ENCODE results near the gene DENND1B. TPM values are rescaled to one million over a fixed set of nuclear protein-coding genes. Genes with fewer than 3 reads are reported as not detected.

DENND1B gene
- total RNA-seq, 2 experiments from 2014 or later = 25.5 to 25.9 TPM

GRCh38 chr1:197463142-197463541 is 312.1 kb downstream of the DENND1B start:
- Mint-ChIP-seq H3K4me1 (no peaks in the 10 kb centered on the region), H3K36me3 (no peaks in the 10 kb centered on the region), H3K4me3 (no peak overlapping the region), H3K27ac (no peak overlapping the region), H3K9me3 (no peaks in the 10 kb centered on the region), H3K27me3 (peaks cover 8% of the 10 kb centered on the region)
- DNase-seq (no peak), ATAC-seq (ENCODE audit: low read depth) (no peak)
- POLR2A ChIA-PET = no interaction called here

DNA sequence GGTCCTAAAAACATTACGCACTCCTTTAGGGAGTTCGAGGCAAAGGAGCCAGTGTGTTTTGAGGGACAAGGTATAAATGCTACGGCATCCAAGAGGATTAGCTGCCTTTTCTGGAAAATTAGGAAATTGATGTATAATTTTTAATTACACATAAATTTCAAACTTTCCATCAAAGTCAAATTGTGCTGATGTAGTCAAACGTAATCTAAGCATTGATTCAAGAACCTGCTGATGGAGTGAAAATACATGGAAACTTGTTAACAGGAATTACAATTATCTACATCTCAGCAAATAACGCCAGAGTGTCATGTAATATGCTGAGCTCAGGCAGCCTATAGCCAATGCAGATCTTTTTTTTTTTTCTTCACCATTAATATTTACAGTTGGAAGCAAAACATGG is 312.7 kb downstream of the DENND1B start:
- Mint-ChIP-seq H3K9me3 (no peaks in the 10 kb centered on the region), H3K36me3 (no peaks in the 10 kb centered on the region), H3K27me3 (peaks cover 6% of the 10 kb centered on the region), H3K27ac (no peak overlapping the region), H3K4me3 (no peak overlapping the region), H3K4me1 (no peaks in the 10 kb centered on the region)
- DNase-seq (no peak), ATAC-seq (ENCODE audit: low read depth) (no peak)
- POLR2A ChIA-PET = no interaction called here

Other genes with a start within 250 kb of the DENND1B start
- under 1 TPM in 1 of 2 experiments, not detected in 1; 0.75 TPM for gene C1orf53, start 127.2 kb upstream of the DENND1B start, total RNA-seq
- gene LHX9, start 141.9 kb upstream of the DENND1B start, total RNA-seq = not detected